Heart right ventricle (tissue), 16 donors: Measurements from ENCODE around the gene ABCB6. TPM values are rescaled to one million over a fixed set of nuclear protein-coding genes. Genes with fewer than 3 reads are reported as not detected.

Source experiments
- ATAC-seq, 8 donors: fragments of 200-7000 bp; cut with Tn5 transposase; one replicate each; pipeline ENCODE4 v1.9.1; 2020; ENCODE audit warnings: mild to moderate bottlenecking in 8 of 8, moderate library complexity in 8 of 8, moderate number of reproducible peaks in 1 of 8
- DNase-seq, 2 donors: peaks; one replicate each; pipeline ENCODE4 v3.0.0-alpha.2; 2020
- H3K27ac ChIP-seq, 10 donors: fragments of 200-600 bp; sonication (generic) in 2 of 10; one replicate each; pipeline versions ENCODE4 v1.5.0 to v1.8.0; 2020 to 2022; ENCODE audit warnings: mild to moderate bottlenecking in 3 of 10
- H3K27me3 ChIP-seq, 7 donors: fragments of 200-600 bp; one replicate each; pipeline ENCODE4 v1.8.0; 2021 to 2022; ENCODE audit warnings: mild to moderate bottlenecking in 2 of 7
- H3K36me3 ChIP-seq, 9 donors: fragments of 200-600 bp; sonication (generic) in 1 of 9; one replicate each; pipeline versions ENCODE4 v1.5.0 to v1.8.0; 2020 to 2022; ENCODE audit warnings: mild to moderate bottlenecking in 2 of 9
- H3K4me1 ChIP-seq, 9 donors: fragments of 200-600 bp; sonication (generic) in 1 of 9; one replicate each; pipeline versions ENCODE4 v1.5.0 to v1.8.0; 2020 to 2022; ENCODE audit warnings: mild to moderate bottlenecking in 4 of 9
- H3K4me3 ChIP-seq, 10 donors: fragments of 200-600 bp; sonication (generic) in 2 of 10; one replicate each; pipeline versions ENCODE4 v1.5.0 to v1.8.0; 2020 to 2022; ENCODE audit warnings: mild to moderate bottlenecking in 7 of 10, moderate library complexity in 2 of 10
- H3K9me3 ChIP-seq, 11 donors: fragments of 200-600 bp in 10 of 11; sonication (generic) in 2 of 11; one replicate each; pipeline versions ENCODE4 v1.5.0 to v1.8.0; 2013 to 2022; ENCODE audit warnings: mild to moderate bottlenecking in 2 of 11, control low read depth in 1 of 11, moderate library complexity in 1 of 11
- CTCF ChIP-seq, 9 donors: fragments of 200-600 bp; sonication (generic) in 2 of 9; IDR thresholded peaks; one replicate each; pipeline versions ENCODE4 v1.5.0 to v1.8.0; 2021 to 2022; ENCODE audit warnings: antibody characterized with exemption in 9 of 9, mild to moderate bottlenecking in 5 of 9, moderate library complexity in 1 of 9
- WGBS, 2 donors: extraction: QIAGEN DNeasy Blood & Tissue Kit; methylation state at CpG; one replicate each; pipeline ENCODE4 v1.1.7; 2013; ENCODE audit warnings: inconsistent platforms in 1 of 2; 5-methylcytosine and 5-hydroxymethylcytosine counted together
- intact Hi-C, 10 donors: fragments of 100-400 bp; cut with DNase I; formaldehyde crosslinking; loops; one replicate each; pipeline versions ENCODE4 v1.11.1 to v1.14.2; 2022
- polyA plus RNA-seq, 2 donors: library from polyadenylated mRNA; stranded (reverse); fragments of 200-250 nt; gene quantifications; one replicate each; pipeline ENCODE4 v1.2.3, GENCODE V29; 2013
- total RNA-seq, 10 donors: library from RNA; stranded (reverse); fragmentation: NEBNext Ultra II Directional in 3 of 10; extraction: Animal tissue kit (Norgen Biotek cat#: 25700) in 3 of 10; gene quantifications; one replicate each; pipeline versions ENCODE4 v1.2.1 to v1.2.4, GENCODE V29; 2021 to 2023
- donor health status: Arrhythmogenic right ventricular cardiomyopathy.
- donor health status: ischemic (EF 13 %, LVEDD 7.1; RV severe dilation, severe dysfunction).
- donor health status: healthy with polysubstance abuse.
- donor health status: DM: no; HTN: yes; CAD: no.
- donor health status: DM: no; HTN: no; CAD: no.
- donor health status: ischemic (EF 25% LVEDD 6.9; RV normal size, moderate dysfunction).
- donor health status: ischemic (EF 25% LVEDD 5.7; RV mildly dilated, moderate dysfunction).
- donor health status: healthy.
- donor health status: DM: yes; HTN: yes; CAD: no.
- donor health status: Ischemic cardiomyopathy.
- donor health status: ischemic (EF 35%, LVEDD 5.7; RV mildly dilated, moderate dysfunction).
- donor health status: nonischemic (EF 11% LVEDD 7.7; RV severe dilation, severe dysfunction).
- donor health status: DM: yes; HTN: yes; CAD: no.
- donor health status: PGD.
- donor health status: ischemic (EF 29% LVEDD 5.4; RV normal size, mild dysfunction).
- donor health status: nonischemic (EF 23%, LVEDD 6.1; RV moderate dilation, normal function).

The ABCB6 gene
- total and polyA plus RNA-seq, 12 donors: 9.8 to 34.0 (median 18.5) TPM

- H3K9me3 ChIP-seq: no peaks in the 10 kb centered on the region
- peak; percentile 98 to 99 for DNase-seq
- H3K36me3 ChIP-seq: peaks cover 4 to 65% (median 41%) of the 10 kb centered on the region in 9 donors
- H3K27ac ChIP-seq: peak within 1 kb of the TSS; percentile 89 to 99 (median 96)
- H3K4me1 ChIP-seq: peaks cover 15 to 49% (median 32%) of the 10 kb centered on the region in 9 donors
- WGBS, 2 donors: 0% methylated on average over 80 of the region's 80 CpGs
- peak within 1 kb of the TSS; percentile 73 to 91 (median 82) for H3K4me3 ChIP-seq
- H3K27me3 ChIP-seq: no peaks in the 10 kb centered on the region
- intact Hi-C loops: loop anchor here in 4 of 10 donors (1.0 to 10.0 kb wide), 5 partner anchors 49 to 68 kb away; partner anchors contain the start of genes DNAJB2 (in 2 of the 4) and RETREG2 (in 1 of the 4)
- TF ChIP-seq CTCF (IDR thresholded peaks at IDR 0.05): no peak
- ATAC-seq: peak; percentile 98 to 99 (median 99)
Observed at GRCh38 chr2:219229305-219230058, 10.7 kb upstream of the ABCB6 start, which contains the start of the genes ANKZF1 and ATG9A. ANKZF1 (plus strand) TSS chr2:219229806; CDS start chr2:219230258, 452 bp downstream. ATG9A (minus strand) TSS chr2:219229636; CDS start chr2:219228024, 1,612 bp downstream.

- H3K36me3 ChIP-seq: peaks cover 5 to 65% (median 41%) of the 10 kb centered on the region in 9 donors
- peak overlapping the region; percentile 89 to 99 (median 96) for H3K27ac ChIP-seq
- DNase-seq: no peak
- no peaks in the 10 kb centered on the region for H3K9me3 ChIP-seq
- peak overlapping the region; percentile 45 to 91 (median 82) for H3K4me3 ChIP-seq
- no peak for TF ChIP-seq CTCF (IDR thresholded peaks at IDR 0.05)
- intact Hi-C loops: loop anchor here in 4 of 10 donors (1.0 to 10.0 kb wide), 5 partner anchors 50 to 68 kb away; partner anchors contain the start of genes DNAJB2 (in 2 of the 4) and RETREG2 (in 1 of the 4)
- ATAC-seq: peak in 5 of 8 donors; percentile 3 to 42 (median 7)
- 3% methylated on average over 17 to 19 of the region's 19 CpGs for WGBS, 2 donors
- peaks cover 15 to 49% (median 32%) of the 10 kb centered on the region in 9 donors for H3K4me1 ChIP-seq
- no peaks in the 10 kb centered on the region for H3K27me3 ChIP-seq
Observed at GRCh38 chr2:219228911-219229304, 10.2 kb upstream of the ABCB6 start.

GRCh38 chr2:219228041-219228910 lies 9.5 kb upstream of the ABCB6 start:
- ATAC-seq (no peak), DNase-seq (no peak)
- Histone ChIP-seq H3K27ac (peak overlapping the region in 9 of 10 donors; percentile 93 to 99 (median 96)), H3K4me3 (peak overlapping the region; percentile 45 to 91 (median 82)), H3K27me3 (no peaks in the 10 kb centered on the region), H3K4me1 (peaks cover 15 to 49% (median 32%) of the 10 kb centered on the region in 9 donors), H3K9me3 (no peaks in the 10 kb centered on the region), H3K36me3 (peaks cover 2 to 65% (median 42%) of the 10 kb centered on the region in 9 donors)
- no peak for TF ChIP-seq CTCF (IDR thresholded peaks at IDR 0.05)
- 41% methylated on average over 7 of the region's 7 CpGs for WGBS, 2 donors
- intact Hi-C loops: loop anchor here in 3 of 10 donors (2.0 to 10.0 kb wide), 3 partner anchors 51 to 69 kb away; partner anchors contain the start of gene DNAJB2 (in 1 of the 3)
